Measurements from ENCODE around the gene OPN3. TPM values are rescaled to one million over a fixed set of nuclear protein-coding genes. Genes with fewer than 3 reads are reported as not detected.

Gene OPN3
- total and polyA plus RNA-seq, 4 donors = 11.3 to 19.1 (median 15.5) TPM

DNA sequence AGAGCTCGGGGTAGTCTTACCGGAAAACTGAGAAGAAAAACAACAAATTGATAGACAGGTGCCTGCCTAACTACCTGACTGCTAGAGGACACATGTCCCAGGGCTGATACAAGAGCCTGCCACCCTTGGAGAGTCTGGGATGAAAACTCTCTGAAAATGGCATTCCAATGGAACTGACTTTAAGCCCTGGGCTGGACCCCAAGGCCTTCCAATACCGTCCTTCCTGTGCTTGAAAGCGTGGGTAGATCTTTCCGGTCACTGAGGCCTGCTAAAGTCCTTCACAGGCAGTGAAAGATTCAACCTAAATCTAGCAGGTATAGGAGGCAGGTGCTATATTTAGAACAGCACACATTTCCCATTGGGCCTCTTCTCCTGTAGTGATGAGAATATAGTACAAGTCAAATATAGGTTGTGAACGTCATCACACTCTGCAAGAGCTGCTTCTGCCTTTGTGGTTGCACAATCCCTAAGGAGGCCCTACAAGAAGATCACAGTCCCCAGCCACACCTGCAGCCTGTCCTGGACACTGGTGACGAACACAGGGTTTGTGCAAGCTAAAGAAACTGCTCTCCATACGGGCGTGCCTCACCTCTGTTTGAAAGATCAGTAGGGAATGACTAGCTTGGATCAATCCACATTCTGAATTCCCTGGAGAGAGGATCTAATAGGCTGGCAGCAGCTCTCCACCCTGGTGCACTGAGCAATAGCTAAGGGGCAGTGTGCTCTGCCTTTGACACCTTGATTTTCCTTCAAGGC is 876 bp upstream of the OPN3 start:
- Histone ChIP-seq H3K4me3 (ENCODE audit: low read depth in 1 of 3, low read length in 3 of 3) (peak overlapping the region; percentile 55 to 97 (median 64)), H3K9ac (ENCODE audit: low read depth in 1 of 2, low read length in 2 of 2) (no peak overlapping the region), H3K27me3 (ENCODE audit: control insufficient read depth in 4 of 4, insufficient read depth in 4 of 4, low read length in 3 of 4) (no peaks in the 10 kb centered on the region), H3K9me3 (ENCODE audit: control insufficient read depth in 4 of 4, low read length in 3 of 4) (no peaks in the 10 kb centered on the region), H3K4me1 (ENCODE audit: control insufficient read depth in 4 of 4, insufficient read depth in 4 of 4, low read length in 3 of 4) (peaks cover 4 to 27% (median 9%) of the 10 kb centered on the region in 4 donors), H3K27ac (ENCODE audit: low read depth in 1 of 2, low read length in 2 of 2) (peak overlapping the region; percentile 58 to 63), H3K36me3 (ENCODE audit: control insufficient read depth in 4 of 4, insufficient read depth in 3 of 4, low read depth in 1 of 4, low read length in 3 of 4) (no peaks in the 10 kb centered on the region)
- TF ChIP-seq TAF1 (conservative IDR thresholded peaks at IDR 0.05) = no peak
- no peak for TF ChIP-seq JUND (IDR thresholded peaks at IDR 0.05)
- TF ChIP-seq RAD21 (IDR thresholded peaks at IDR 0.05) = no peak
- TF ChIP-seq SP1 (IDR thresholded peaks at IDR 0.05) = no peak
- no peak for TF ChIP-seq HNF4A (conservative IDR thresholded peaks at IDR 0.05)
- TF ChIP-seq, protein P1, sequence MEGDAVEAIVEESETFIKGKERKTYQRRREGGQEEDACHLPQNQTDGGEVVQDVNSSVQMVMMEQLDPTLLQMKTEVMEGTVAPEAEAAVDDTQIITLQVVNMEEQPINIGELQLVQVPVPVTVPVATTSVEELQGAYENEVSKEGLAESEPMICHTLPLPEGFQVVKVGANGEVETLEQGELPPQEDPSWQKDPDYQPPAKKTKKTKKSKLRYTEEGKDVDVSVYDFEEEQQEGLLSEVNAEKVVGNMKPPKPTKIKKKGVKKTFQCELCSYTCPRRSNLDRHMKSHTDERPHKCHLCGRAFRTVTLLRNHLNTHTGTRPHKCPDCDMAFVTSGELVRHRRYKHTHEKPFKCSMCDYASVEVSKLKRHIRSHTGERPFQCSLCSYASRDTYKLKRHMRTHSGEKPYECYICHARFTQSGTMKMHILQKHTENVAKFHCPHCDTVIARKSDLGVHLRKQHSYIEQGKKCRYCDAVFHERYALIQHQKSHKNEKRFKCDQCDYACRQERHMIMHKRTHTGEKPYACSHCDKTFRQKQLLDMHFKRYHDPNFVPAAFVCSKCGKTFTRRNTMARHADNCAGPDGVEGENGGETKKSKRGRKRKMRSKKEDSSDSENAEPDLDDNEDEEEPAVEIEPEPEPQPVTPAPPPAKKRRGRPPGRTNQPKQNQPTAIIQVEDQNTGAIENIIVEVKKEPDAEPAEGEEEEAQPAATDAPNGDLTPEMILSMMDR (IDR thresholded peaks at IDR 0.05; ENCODE audit: low read depth, low read length, missing input control) = no peak
- TF ChIP-seq NR2F2 (IDR thresholded peaks at IDR 0.05) = no peak
- TF ChIP-seq FOXA2 (IDR thresholded peaks at IDR 0.05) = no peak
- TF ChIP-seq, protein P2, sequence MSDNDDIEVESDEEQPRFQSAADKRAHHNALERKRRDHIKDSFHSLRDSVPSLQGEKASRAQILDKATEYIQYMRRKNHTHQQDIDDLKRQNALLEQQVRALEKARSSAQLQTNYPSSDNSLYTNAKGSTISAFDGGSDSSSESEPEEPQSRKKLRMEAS (IDR thresholded peaks at IDR 0.05) = no peak
- no peak for TF ChIP-seq EGR1 (IDR thresholded peaks at IDR 0.05; ENCODE audit: low read depth in 2 of 2)
- no peak for TF ChIP-seq YY1 (IDR thresholded peaks at IDR 0.05)
- TF ChIP-seq GABPA (IDR thresholded peaks at IDR 0.05 in 1 of 2, conservative IDR thresholded peaks at IDR 0.05 in 1 of 2) = no peak
- no peak for TF ChIP-seq HNF4G (IDR thresholded peaks at IDR 0.05)
- no peak for TF ChIP-seq FOXA1 (IDR thresholded peaks at IDR 0.05)
- TF ChIP-seq, protein P3, sequence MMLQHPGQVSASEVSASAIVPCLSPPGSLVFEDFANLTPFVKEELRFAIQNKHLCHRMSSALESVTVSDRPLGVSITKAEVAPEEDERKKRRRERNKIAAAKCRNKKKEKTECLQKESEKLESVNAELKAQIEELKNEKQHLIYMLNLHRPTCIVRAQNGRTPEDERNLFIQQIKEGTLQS (IDR thresholded peaks at IDR 0.05) = no peak
- TF ChIP-seq, protein P4, sequence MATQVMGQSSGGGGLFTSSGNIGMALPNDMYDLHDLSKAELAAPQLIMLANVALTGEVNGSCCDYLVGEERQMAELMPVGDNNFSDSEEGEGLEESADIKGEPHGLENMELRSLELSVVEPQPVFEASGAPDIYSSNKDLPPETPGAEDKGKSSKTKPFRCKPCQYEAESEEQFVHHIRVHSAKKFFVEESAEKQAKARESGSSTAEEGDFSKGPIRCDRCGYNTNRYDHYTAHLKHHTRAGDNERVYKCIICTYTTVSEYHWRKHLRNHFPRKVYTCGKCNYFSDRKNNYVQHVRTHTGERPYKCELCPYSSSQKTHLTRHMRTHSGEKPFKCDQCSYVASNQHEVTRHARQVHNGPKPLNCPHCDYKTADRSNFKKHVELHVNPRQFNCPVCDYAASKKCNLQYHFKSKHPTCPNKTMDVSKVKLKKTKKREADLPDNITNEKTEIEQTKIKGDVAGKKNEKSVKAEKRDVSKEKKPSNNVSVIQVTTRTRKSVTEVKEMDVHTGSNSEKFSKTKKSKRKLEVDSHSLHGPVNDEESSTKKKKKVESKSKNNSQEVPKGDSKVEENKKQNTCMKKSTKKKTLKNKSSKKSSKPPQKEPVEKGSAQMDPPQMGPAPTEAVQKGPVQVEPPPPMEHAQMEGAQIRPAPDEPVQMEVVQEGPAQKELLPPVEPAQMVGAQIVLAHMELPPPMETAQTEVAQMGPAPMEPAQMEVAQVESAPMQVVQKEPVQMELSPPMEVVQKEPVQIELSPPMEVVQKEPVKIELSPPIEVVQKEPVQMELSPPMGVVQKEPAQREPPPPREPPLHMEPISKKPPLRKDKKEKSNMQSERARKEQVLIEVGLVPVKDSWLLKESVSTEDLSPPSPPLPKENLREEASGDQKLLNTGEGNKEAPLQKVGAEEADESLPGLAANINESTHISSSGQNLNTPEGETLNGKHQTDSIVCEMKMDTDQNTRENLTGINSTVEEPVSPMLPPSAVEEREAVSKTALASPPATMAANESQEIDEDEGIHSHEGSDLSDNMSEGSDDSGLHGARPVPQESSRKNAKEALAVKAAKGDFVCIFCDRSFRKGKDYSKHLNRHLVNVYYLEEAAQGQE (IDR thresholded peaks at IDR 0.05) = no peak
- TF ChIP-seq, protein P5, sequence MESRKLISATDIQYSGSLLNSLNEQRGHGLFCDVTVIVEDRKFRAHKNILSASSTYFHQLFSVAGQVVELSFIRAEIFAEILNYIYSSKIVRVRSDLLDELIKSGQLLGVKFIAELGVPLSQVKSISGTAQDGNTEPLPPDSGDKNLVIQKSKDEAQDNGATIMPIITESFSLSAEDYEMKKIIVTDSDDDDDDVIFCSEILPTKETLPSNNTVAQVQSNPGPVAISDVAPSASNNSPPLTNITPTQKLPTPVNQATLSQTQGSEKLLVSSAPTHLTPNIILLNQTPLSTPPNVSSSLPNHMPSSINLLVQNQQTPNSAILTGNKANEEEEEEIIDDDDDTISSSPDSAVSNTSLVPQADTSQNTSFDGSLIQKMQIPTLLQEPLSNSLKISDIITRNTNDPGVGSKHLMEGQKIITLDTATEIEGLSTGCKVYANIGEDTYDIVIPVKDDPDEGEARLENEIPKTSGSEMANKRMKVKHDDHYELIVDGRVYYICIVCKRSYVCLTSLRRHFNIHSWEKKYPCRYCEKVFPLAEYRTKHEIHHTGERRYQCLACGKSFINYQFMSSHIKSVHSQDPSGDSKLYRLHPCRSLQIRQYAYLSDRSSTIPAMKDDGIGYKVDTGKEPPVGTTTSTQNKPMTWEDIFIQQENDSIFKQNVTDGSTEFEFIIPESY (IDR thresholded peaks at IDR 0.05) = no peak
- TF ChIP-seq RXRA (IDR thresholded peaks at IDR 0.05) = no peak
- no peak for DNase-seq (ENCODE audit: low spot score)
- WGBS = 90% methylated on average over 9 of the region's 9 CpGs
